NCI-H748 (cell line): ENCODE results near the gene CASP10.

Experiments
- DNase-seq: peaks from one replicate; lab custom pipeline; 2025; ENCODE audit not compliant: unreplicated experiment; lab: John Stamatoyannopoulos, UW

The CASP10 gene

DNA sequence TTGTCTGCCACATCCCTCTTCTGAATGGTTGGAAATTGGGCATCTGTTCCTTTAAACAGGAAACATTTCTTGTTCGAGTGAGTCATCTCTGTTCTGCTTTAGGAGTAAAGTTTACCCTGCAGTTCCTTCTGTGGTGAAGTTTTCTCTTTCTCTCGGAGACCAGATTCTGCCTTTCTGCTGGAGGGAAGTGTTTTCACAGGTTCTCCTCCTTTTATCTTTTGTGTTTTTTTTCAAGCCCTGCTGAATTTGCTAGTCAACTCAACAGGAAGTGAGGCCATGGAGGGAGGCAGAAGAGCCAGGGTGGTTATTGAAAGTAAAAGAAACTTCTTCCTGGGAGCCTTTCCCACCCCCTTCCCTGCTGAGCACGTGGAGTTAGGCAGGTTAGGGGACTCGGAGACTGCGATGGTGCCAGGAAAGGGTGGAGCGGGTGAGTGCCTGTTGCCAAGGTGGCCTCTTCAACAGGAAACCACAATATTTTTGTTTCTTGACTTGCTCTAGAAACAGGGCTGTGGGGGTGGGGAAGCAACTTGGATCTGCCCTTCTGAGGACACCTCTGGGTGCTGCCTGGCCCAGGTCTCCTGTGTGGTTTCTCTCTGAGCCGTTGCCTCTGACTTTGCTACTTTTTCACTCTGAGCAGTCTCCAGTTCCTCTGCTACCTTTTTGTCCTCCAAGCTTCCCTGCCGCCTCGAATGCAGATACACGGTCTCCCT, 75.2 kb downstream of the CASP10 start:
- DNase-seq, result peak; percentile 62

DNA sequence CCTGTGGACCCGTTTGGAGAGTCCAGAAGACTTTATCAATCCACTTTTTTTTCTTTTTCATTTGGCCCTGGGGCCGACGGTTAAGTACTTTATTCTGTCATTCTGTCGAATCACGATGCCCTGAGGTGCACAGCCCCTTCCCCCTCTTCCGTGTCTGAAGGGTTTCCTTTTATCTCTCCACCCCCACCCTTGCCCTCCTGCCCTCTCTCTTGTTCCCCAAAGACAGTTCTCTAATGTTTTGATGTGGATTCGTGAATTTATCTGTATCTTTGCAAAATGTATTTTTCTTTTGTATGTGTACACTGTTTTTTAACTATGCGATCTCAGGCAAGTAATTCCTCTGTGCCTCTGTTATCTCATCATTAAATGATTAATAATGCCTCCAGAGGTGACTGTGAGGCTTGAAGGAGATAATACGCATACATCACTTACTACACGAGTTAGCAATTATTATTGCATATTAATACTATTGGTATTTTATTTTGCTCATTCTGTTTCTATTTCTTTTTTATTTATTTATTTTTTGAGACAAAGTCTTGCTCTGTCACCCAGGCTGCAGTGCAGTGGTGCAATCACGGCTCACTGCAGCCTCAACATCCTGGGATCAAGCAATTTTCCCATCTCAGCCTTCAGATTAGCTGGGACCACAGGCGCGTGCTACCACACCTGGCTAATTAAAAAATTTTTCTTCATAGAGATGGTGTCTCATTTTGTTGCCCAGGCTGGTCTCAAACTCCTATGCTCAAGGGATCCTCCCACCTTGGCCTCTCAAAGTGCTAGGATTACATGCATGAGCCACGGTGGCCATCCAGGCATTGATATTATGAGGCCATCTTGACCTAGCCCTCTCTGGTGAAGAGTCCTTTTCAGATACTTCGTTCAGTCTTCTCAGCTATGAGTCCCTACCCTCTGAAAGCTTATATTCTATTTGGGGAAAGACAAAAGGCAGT, 76.0 kb downstream of the CASP10 start:
- DNase-seq, result no peak

DNA sequence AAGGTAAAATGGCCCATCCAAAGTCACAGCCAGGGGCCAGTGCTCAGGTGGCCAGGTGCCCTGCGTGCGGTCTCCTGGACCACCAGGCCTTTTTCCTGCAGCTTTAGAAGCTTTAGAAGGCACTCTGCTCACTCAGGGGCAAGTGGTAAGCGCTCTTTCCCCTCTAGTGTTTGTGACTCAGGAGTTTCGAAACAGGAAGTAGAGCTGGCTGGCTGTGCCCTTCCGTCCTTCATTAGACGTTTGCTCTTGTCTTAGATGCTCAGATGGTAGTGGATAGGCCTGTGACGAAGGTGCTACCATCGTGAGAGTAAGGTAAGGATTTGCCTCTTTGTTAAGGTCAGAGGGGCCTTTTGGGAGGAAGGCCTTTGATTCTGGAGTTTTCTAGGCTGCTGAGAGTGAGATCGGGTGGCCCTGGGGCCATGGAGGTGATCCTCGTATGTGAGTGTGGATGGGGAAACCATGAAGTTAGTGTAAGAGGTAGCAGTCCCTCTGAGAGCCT, 77.4 kb downstream of the CASP10 start, which contains the start of gene CASP8:
Gene CASP8 (plus strand): TSS at position 235 of the 499 bp plus-strand sequence. CDS start 5,951 bp downstream, outside the sequence.
- no peak for DNase-seq

DNA sequence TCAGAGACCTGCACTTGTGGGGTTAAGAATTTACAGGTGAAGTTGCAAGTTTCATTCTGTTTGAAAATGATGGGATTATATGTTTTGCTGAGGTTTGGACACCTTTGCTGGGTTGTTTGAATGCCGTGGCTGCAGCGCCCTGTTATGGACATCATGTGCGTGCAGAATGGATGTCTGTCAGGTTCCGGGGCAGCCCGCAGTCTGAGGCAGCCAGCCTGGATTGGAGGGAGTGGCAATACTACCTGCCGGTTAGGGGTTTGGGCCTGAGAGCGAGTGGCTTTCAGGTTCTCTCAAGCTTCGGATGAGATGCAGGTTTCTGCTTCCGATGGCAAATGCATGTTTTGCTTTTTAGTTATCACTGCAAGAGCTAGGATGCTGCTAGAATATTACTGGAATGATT, 78.5 kb downstream of the CASP10 start:
- no peak for DNase-seq

DNA sequence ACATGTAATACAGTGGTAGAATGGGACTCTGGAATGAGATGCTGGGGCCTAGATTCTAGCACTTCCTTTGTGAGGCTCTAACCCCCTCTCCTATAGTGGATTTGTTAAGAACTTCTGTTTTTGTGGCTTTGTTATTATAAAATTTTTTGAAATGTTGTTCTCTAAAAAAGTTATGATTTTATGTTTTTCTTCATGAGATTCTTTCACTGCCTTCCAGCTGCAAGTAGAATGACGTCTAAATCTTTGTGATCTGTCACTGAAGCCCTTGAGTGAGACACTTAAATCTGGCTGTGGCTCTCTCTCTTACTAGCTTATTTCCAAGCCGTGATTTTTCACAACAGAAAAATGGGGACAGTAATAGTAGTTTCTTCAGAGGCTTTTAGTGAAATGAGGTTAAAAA, 79.0 kb downstream of the CASP10 start:
- no peak for DNase-seq

DNA sequence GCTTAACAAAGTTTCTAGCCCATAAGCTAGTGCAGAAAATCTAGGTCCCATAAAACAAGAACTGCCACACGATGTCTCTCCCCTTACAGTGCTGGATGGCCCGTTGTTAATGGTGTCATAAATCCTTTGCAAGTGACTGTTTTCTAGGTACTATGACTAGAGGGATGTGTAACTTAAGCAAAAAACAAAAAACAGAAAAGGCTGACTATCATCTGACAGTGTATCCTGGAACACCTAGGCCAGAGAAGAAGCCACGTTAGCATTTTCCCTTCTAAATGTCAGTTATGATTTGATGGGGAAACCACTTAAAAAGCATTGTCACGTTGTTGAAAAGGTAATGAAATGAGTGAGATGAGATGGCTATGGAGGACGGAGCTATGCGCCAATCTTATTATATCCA, 79.8 kb downstream of the CASP10 start:
- no peak for DNase-seq

DNA sequence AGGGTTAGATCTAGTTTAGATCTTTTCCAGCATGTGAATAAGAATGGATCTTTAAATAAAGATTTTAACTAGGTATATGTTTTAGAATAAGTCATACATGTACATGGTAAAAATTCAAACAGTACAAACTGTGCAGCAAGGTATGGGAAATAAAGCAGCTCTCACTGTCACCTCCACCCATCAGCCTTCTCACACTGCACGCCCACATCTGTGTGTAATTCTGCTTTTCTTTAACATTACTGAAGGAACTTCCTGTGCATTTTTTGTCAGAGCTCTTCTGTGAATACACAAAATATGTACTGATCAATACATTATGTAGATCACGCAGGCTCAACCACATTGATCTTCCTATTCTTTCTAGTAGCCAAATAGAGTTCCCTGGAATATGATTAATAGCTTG, 80.8 kb downstream of the CASP10 start:
- no peak for DNase-seq

DNA sequence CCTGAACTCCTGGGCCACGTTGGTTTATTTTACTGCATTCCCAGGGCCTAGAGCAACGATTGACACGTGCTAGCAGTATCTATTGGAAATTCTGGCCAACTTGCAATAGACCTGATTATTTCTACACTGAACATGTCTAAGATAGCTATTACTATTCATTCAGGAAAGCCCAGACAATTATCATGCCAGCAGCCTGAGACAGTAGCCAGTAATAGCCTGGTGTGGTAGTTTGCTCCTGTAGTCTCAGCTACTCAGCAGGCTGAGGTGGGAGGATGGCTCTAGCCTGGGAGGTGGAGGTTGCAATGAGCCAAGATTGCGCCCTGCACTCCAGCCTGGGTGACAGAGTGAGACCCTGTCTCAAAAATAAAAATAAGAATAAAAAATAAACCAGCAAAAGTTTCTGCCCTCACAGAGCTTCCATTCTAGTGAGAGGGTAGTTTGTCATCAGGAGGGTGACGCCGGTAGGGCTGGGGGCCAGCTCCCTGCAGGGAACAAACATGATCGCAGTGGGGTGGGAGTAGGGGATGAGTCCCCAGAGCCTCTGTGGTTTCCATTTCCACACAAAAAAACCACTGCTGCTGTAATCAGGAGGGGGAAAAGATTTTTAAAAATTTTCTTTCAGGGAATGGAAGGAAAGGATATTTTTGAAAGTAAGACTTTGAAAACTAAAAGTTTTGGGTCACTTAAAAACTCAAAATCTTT, 81.7 kb downstream of the CASP10 start:
- no peak for DNase-seq

DNA sequence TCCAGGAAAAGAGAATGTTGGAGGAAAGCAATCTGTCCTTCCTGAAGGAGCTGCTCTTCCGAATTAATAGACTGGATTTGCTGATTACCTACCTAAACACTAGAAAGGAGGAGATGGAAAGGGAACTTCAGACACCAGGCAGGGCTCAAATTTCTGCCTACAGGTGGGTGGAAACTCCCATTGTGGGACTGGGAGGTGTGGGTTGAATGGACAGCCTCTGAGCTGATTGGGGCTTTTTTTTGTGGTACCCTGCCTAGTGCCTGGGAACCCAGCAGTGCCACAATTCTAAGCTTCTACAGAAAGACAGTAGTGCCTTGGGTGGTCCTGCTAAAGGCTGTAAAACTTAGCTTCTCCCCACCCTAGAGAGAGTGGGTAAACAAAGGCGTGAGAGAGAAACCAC, 83.7 kb downstream of the CASP10 start:
- DNase-seq, result no peak

DNA sequence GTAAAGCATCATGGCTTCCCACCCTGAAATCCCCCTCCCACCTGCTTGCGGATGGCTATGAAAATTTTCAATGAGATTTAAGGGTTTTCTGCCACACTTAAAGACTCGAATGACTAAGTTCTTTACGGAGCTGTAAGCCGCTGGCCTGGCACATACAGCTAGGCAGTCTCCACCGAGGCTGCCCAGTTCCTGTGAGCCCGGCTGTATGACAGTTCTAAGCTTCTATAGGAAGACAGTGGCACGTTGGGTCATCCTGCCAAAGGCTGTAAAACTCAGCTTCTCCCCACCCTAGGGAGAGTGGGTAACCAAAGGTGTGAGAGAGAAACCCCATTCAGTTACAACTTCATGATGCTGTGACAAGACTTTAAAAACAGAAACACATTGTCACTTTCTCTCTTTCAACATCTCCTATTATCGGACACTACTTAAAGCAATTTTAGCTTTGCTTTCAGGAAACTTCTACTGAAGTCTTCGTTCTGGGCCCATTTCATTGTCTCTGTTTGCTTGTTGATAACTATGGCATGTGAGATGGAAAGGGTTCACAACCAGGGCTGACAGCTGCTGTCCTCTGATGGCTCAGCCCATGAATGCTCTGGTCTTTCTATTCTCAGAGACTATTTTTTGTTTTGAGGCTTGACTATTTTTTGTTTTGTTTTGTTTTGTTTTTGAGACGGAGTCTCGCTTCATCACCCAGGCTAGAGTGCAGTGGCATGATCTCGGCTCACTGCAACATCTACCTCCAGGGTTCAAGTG, 84.5 kb downstream of the CASP10 start:
- no peak for DNase-seq

DNA sequence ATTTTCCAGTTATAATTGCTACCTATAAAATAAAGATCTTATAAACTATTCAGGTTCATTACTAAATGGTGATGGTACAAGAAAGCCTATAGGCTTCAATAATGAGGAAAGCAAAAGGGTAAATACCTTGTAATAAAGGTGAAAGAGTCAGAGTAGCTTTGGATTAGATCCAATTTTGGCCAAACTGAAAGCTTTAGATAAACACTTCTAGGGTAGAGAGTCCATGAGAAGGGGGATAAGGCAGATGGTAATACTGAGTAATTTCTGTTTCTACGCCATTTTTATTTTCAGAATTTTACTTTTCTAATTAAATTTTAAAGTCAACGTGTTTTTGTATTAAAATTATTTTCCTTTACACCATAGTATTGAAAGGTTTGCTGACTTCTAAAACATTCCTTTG, 86.8 kb downstream of the CASP10 start:
- no peak for DNase-seq

DNA sequence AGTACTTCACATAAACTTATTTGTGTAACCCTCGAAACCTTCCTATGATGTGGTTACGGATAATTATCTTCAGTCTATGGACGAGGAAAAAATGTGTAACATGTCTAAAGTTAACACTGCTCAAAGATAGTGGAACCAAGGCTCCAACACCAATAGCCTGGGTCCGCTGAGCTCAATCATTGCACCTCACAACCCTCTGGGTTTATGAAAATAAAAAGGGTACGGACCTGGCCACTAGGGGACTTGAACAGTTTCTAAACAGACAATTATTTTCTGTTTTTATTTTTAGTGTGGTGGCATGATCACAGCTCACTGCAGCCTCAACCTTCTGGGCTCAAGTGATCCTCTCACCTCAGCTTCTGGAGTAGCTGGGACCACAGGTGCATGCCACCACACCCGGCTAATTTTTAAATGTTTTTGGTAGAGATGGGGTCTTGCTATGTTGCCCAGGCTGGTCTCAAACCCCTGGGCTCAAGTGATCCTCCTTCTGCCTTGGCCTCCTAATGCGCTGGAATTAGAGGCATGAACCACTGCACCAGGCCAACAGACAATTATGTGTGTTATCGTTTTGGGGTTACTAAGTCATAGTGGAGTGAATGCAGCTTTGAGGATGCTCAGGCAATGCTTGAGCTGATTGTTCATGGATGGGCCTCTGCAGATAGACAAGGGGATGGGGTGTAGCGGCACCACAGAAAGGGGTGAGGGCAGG, 87.5 kb downstream of the CASP10 start:
- no peak for DNase-seq

DNA sequence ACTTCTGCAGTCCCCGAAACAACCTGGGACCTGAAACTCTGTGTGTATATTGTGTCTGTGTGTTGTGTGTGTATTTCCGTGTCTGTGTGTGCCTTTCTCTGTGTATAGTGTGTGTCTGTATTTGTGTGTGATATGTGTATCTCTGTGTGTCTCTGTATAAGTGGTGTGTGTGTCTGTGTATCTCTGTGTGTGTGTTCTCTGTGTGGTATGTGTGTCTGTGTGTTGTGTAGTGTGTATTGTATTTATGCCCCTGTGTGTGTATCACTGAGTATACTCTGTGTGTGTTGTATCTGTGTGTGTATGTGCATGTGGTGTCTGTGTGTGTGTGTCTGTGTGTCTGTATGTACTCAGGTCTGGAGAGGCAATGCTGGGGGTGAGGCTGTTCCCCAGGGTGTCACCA, 89.0 kb downstream of the CASP10 start:
- DNase-seq, result no peak

DNA sequence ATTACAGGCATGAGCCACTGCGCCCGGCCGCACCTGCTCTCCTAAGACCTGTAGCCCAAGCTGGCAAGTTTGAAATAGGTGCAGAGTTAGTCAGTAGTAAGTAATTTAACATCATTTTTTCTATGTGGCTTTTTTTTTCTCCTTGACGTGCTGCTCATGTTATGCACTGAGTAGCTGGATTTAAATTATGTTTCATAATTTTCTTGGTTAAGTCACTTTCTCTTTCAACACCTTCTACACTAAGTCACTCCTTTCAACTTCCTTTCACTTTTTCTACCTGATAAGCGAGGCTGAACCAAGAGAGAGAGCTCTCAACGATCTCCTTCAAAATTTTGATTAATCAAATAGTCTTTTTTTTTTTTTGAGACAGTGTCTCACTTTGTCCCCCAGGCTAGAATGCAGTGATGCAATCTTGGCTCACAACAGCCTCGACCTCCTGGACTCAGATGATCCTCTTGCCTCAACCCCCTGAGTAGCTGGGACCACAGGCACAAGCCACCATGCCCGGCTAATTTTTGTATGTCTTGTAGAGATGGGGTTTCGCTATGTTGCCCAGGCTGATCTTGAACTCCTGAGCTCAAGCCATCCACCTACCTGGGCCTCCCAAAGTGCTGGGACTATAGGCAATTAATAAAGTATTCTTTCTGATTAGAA, 90.5 kb downstream of the CASP10 start:
- DNase-seq, result no peak

DNA sequence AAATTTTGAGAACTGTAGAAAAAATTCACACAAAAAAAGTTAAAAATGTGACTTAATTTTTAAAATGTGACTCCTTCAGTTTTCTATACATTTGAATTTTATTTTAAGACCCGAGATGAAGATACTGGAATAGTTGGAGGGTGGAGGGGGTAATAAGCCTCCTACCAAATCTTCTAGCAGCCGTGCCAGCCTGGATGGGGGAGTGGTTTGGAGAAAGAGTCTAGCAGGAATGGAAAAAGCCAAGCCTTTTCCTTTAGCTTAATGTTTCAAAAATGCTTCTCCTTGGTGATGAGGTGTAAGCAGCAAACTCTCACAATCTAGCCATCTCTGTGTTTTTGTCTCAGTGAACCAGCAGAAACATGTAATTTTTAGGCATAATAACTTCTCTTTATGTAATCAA, 92.1 kb downstream of the CASP10 start:
- DNase-seq, result no peak

DNA sequence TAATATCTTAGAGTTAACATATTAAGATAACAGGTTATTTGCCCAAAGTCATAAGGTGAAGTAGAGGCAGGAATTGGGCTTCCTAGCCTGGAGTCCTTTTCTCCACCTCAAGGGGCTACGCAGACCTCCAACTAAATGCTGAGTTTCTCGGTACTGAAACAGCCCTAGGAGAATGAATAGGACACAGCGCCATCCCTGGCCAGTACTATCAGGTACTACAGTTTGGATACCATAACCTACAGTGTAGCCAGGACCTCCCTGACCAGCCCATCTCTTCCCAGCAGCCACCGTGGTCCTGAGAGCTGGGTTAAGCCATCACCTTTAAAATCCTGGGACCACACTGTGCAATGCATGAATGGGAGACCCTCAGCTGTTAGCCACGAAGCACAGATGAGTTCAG, 93.0 kb downstream of the CASP10 start:
- DNase-seq, result no peak

DNA sequence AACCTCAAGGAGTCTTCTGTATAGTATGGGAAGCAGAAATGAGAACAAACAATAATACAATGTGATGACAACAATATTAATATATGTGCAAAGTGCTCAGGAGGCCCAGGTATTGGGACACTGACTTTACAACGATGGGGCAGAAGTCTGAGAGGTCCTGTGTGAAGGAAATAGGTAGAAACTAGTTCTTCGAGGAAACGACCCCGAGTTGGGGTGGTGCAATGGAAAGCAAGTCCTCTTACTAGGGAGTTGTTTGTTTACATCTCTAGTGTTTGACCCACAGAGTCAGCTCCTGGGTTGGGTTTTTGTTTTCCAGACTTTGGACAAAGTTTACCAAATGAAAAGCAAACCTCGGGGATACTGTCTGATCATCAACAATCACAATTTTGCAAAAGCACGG, 93.6 kb downstream of the CASP10 start:
- no peak for DNase-seq
